GM19240 (cell line): ENCODE results near the gene TRIM31.

Experiments
- DNase-seq: peaks from one replicate; pipeline ENCODE4 v3.0.0; 2011; ENCODE audit warnings: low spot score; ENCODE audit not compliant: insufficient read length

TRIM31 gene, protein sequence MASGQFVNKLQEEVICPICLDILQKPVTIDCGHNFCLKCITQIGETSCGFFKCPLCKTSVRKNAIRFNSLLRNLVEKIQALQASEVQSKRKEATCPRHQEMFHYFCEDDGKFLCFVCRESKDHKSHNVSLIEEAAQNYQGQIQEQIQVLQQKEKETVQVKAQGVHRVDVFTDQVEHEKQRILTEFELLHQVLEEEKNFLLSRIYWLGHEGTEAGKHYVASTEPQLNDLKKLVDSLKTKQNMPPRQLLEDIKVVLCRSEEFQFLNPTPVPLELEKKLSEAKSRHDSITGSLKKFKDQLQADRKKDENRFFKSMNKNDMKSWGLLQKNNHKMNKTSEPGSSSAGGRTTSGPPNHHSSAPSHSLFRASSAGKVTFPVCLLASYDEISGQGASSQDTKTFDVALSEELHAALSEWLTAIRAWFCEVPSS

GRCh38 chr6:30113003-30113759 is at the start of gene TRIM31:
TSS of gene TRIM31 (minus strand) at chr6:30113090. CDS start at chr6:30112805, 285 bp downstream.
- DNase-seq = no peak

DNA sequence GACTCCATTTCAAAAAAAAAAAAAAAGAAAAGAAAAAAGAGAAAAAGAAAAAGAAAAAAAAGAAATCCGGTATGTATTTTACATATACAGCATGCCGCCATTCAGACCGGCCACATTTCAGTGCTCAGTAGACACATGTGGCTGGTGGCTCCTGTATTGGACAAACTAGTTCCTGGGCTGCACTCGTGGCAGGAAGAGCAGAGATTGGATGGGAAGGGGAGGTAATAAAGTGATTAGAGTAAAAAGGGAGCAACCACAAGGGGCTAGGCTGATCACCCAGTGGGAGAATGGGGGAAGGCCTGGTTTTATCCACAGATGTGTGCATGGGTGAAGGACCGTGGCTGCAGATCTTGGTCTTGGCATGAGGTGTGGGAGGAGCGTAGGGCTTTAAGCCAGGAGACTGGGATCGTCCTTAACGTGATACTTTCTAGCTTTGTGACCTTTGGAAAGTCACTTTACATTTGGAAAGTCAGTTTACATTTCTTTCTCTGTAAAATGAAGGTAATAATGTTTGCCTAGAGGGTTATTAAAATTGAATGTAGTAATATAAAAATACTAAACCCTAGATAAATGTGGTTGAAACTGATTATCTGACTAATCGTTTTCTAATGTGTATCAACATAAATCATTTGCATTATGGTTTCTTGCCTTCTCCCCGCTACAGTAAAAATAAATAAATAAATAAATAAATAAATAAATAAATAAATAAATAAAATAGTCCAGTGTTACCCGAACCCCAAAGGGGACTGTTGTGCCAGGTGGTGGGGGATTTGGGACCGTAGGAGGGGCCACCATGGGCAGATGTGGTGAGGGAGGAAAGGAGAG is 49.6 kb upstream of the TRIM31 start:
- no peak for DNase-seq

DNA sequence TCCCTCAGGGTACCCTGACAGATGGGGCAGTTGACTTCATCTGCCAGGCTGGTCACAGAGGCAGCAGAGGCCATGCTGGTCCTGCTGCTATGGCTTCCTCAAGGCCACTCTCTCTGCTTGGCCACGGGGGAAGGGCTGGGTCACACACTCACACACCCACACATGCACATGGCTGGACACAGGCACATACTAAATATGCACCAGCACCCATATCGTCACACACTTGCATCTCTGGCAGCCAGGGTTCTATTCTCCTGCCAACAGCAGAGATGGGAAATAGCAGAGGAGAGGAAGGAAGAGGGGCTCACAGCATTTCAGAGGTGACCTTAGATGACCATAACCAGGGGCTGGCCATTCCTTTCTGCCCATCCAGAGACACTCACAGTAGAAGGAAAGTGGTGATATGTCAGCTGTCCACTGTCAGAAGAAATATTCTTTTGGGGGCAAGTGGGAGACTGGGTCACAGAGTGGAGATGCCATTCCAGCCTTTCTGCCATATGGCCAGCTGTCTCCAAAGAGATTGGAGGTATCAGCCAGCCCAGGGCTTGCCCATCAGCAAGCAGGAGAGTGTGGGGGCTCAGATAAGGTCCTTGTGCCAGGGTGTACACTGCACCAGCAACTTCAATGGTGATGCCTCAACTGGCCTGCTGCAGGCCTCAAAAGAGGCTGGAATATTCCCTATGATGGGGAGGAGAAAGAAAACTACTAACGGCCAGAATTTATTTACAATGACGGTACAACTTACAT is 48.1 kb upstream of the TRIM31 start, which contains the start of gene TRIM10:
Gene TRIM10, minus strand, starts transcription at position 427 of the 747 bp plus-strand sequence. Its CDS starts 353 bp downstream, at position 74.
- DNase-seq = no peak

DNA sequence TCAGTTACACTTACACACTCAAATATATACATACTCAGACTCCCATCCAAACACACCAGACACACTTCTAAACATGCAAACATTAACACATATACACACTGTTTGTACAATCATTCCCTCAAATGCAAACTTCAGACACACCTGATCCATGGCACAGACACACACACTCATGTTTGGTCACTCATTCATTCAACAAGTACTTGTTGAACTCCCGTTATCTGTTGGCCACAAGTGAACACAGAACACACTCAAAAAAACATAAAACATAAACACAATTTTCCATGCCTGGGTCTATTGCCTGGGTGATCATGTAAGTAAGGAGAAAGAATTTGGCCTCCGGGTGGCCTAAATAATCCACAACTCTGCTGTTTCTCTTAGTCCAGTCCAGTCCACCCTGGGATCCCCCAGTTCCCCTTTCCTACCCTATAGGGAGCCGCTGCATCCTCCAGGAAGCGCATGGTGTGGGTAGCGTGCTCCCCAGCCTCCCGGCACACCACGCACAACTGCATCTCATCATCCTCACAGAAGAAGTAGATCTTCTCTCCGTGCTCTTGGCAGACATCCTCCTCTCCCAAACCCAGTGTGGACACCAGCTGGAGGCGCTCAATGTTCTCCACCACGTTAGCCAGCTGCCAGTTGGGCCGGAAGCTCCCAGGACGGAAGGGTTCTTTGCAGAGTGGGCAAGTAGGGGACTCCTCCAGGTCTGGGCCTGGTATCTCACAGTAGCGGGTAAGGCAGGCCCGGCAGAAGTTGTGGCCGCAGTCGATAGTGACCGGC is 47.3 kb upstream of the TRIM31 start:
- no peak for DNase-seq

- DNase-seq = no peak
Observed at GRCh38 chr6:30158475-30159040, 45.7 kb upstream of the TRIM31 start.

DNA sequence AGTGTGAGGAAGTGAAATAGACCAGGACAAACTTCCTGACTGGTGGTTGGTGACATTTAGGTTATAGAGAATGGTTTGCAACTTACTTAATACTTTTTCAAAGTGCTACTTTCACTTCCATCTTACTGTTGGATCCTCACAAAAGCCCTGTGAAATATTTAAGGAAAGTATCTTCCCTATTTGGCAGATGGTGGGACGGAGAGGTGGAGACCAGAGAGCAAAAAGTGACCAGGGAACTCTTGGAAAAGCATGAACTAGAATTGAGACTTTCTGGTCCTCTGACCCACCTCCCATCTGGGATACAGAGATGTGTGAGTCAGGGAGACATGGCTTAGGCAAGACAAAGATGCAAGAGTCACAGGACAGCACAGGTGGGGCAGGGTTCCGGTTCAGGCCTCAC is 45.1 kb upstream of the TRIM31 start:
- no peak for DNase-seq

DNA sequence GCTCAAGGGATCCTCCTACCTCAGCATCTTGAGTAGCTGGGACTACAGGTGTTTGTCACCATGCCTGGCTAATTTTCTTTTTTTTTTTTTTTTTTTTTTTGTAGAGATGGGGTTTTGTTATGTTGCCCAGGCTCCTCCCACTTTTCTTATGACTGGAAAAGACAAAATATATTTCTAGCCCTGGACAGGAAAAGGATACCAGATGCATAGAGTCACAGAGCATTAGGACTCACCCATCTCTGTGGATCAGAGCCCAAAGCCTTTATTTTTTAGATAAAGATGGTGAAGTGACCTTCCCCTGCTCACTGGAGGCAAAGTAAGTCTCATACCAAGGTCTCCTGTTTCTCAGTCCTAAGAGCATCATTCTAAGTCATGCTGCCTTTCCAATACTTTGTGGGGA is 44.7 kb upstream of the TRIM31 start:
- DNase-seq = no peak

GRCh38 chr6:30156774-30157173 is 43.9 kb upstream of the TRIM31 start:
- no peak for DNase-seq

DNA sequence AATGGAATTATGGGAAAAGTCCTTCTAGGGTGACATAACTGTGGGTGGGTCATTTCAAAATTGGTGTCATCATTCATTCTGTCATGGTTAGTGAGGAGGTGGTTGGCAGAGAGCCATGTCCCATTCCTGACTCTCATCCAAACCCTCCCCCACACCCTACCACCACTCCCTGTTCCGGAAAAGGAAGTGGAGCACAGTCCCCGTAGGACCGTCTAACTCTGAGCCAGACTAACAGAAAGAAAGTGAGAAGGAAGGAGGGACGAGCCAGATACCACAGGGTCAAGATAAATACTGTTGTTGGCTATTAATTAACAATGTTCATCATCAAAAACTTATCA is 43.3 kb upstream of the TRIM31 start:
- DNase-seq = no peak

GRCh38 chr6:30155520-30156261 is 42.8 kb upstream of the TRIM31 start:
- no peak for DNase-seq

- DNase-seq = no peak
Observed at GRCh38 chr6:30154709-30155519, 42.0 kb upstream of the TRIM31 start.

GRCh38 chr6:30154061-30154460 is 41.2 kb upstream of the TRIM31 start:
- DNase-seq = no peak

GRCh38 chr6:30152910-30153610 is 40.2 kb upstream of the TRIM31 start:
- no peak for DNase-seq

GRCh38 chr6:30152016-30152673 is 39.3 kb upstream of the TRIM31 start:
- DNase-seq = no peak

DNA sequence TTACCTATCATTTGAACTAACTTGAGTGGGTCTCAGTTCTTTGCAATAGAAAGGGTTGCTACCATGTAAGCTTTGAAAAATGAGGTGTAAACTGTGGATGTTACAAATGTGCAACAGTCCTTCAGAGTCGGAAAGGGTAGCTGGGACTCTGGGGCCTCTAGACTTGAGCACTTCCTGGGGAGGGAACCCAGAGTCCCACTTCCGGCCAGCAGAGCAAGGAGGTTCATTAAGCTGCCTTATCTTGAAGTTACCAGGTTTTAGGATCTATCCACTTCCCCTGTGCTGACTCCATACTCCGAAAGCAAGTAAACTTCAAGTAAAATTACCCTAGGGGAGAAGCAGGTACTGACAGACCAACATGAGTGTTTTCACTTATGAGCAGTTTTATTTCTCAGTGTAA is 38.7 kb upstream of the TRIM31 start:
- no peak for DNase-seq

DNA sequence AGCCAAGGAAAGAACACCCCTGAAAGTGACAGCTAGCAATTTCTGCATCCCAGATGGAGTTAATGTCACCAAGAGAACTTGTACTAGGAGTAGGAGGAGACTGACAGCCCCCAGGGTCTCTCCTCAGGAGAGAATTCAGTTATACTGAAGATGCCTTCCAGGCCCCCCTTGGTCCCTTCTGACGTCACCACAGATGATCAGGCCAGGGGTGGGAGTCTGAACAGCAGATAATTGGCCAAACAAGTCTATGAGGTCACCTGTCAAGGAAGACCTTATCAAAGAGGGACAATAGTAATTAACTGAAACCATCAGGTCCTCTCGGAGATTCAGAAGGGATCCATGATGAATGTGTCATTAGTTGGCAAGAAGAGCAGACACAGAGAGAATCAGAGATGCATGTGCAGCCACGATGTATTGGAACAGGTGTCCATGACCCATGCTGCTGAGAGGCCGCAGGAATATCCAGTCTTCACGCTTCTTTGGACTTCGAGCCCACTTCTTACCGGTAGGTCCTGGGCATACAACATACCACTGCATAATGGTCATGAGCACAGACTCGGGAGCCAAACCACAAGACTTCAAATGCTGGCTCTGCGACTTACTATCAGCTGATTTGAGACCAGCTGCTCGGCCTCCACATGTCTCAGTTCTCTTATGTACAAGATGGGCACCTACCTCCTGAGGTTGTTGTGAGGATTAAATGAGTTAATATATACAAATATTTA is 37.9 kb upstream of the TRIM31 start:
- no peak for DNase-seq
